H1 (cell line): Measurements from ENCODE around the gene DPEP1.

Experiments used
- CTCF ChIP-seq, 3 experiments: IDR thresholded peaks; 1 replicate in 2 of 3; 2 replicates in 1 of 3; pipeline versions ENCODE4 v1.5.1 to v1.6.1; 2011; ENCODE audit warnings: low read length in 3 of 3, mild to moderate bottlenecking in 3 of 3, inconsistent platforms in 2 of 3, low read depth in 1 of 3, moderate library complexity in 1 of 3; ENCODE audit not compliant: insufficient read depth in 1 of 3; ENCODE audit errors: control extremely low read depth in 1 of 3
- SP2 ChIP-seq: IDR thresholded peaks from 2 replicates; pipeline ENCODE4 v1.6.1; 2012; ENCODE audit warnings: mild to moderate bottlenecking, low read length, inconsistent platforms

DNA sequence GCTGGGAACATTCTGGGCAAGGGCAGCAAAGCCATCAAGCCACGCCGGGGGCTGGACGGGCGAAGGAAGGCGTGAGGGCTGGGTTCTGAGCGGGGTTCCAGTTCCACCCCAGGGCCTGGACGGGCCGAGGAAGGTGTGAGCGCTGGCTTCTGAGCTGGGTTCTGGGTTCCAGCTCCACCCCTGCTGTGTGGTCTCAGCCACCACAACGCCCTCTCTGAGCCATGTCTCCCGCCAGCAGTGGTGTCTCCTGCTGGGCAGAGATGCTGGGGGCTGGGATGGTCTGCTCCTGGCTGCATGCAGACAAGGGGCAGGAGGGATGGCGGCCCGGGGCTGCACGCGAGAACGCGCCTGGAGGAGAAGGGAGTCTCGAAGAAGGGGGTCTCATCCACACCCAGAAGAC, 41.8 kb upstream of the DPEP1 start:
- TF ChIP-seq CTCF (IDR thresholded peaks at IDR 0.05; ENCODE audit: control extremely low read depth in 1 of 3, insufficient read depth in 1 of 3, low read depth in 1 of 3, low read length in 3 of 3) (no peak), SP2 (no peak)
